Stimulated activated naive CD8-positive, alpha-beta T cell treated with anti-CD3 and anti-CD28 coated beads, Interleukin-15, amount 100 ng/mL, for 72 hours (primary cell): ENCODE measurements around the gene DUSP11.
"Not testable (repeated sequence)": the region's sequence is repeated elsewhere in the genome, so short reads cannot be mapped to it uniquely, and the experiment has no call there.

Experiments
- ATAC-seq: fragments of 150-1000 bp; cut with Tn5 transposase; 2 replicates; pipeline ENCODE4 v1.10.0; 2021; ENCODE audit warnings: mild to moderate bottlenecking, moderate library complexity
- DNase-seq, 2 donors: peaks; one replicate each; pipeline ENCODE4 v3.0.0; 2021 to 2022
- H3K27ac Mint-ChIP-seq, 2 donors: one replicate each; pipeline ENCODE4 v1.8.0; 2022; ENCODE audit warnings: mild to moderate bottlenecking in 2 of 2, mixed read lengths in 2 of 2, moderate library complexity in 2 of 2
- H3K27me3 Mint-ChIP-seq: one replicate; pipeline ENCODE4 v1.8.0; 2022; ENCODE audit warnings: mixed read lengths
- H3K4me1 Mint-ChIP-seq: one replicate; pipeline ENCODE4 v1.8.0; 2022; ENCODE audit warnings: mild to moderate bottlenecking, mixed read lengths
- H3K4me3 Mint-ChIP-seq, 2 donors: one replicate each; pipeline ENCODE4 v1.8.0; 2022; ENCODE audit warnings: mild to moderate bottlenecking in 2 of 2, mixed read lengths in 2 of 2, moderate library complexity in 1 of 2
- H3K9me3 Mint-ChIP-seq, 2 donors: one replicate each; pipeline ENCODE4 v1.8.0; 2022; ENCODE audit warnings: mixed read lengths in 2 of 2

DUSP11 gene

DNA sequence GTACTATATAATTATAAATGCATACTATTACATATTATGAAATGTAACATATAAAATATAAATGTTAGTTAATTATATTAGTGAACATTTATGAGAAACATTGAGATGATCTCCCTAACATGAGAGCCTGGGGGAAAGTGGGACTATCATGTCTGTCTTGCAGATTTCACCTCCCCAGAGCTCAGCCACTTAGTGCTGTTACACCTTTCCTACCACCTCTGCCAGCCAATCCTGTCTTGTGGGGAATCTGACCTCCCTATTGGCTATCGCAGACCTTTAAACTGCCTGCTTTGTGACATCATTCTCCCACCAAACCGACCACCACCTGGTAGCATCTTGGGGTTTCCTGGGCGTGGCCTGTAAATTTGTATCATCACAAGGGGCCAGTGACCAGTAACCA lies 4.0 kb upstream of the DUSP11 start, which contains the start of gene C2orf78:
Gene C2orf78 (plus strand): TSS at position 301 of the 400 bp plus-strand sequence. CDS start 127 bp downstream, outside the sequence.
- not testable (repeated sequence) for H3K27ac Mint-ChIP-seq, H3K4me1 Mint-ChIP-seq, H3K9me3 Mint-ChIP-seq, DNase-seq, H3K4me3 Mint-ChIP-seq, H3K27me3 Mint-ChIP-seq, ATAC-seq

DNA sequence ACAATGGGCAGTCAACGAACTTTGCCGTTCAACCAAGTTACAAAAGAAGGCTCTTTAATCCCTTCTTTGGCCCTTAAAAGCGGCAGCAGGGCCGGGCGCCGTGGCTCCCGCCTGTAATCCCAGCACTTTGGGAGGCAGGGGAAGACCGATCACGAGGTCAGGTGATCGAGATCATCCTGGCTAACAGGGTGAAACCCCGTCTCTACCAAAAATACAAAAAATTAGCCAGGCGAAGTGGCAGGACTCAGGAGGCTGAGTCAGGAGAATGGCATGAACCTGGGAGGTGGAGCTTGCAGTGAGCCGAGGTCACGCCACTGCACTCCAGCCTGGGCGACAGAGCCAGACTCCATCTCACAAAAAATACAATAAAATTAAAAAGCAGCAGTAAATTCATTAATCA lies 3.5 kb upstream of the DUSP11 start:
- not testable (repeated sequence) for H3K9me3 Mint-ChIP-seq, H3K4me1 Mint-ChIP-seq, H3K27ac Mint-ChIP-seq, H3K27me3 Mint-ChIP-seq, H3K4me3 Mint-ChIP-seq, DNase-seq, ATAC-seq

DNA sequence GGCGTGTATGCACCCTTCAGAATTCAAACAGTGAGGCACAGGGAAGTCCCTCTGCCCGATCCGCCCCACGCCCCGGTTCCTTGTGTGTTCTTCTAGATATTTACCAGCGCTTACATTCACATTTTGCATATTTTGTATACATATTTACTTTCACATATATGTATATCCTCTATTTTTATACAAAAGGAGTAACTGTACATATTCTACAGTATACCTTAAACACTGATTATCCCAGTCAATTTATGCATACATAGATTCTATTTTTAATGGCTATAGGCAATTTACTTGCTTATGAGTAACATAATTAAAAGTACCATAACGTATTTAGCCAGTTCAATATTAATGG lies 307 bp upstream of the DUSP11 start:
- ATAC-seq = no peak
- peaks cover 22% of the 10 kb centered on the region for H3K4me1 Mint-ChIP-seq
- no peaks in the 10 kb centered on the region for H3K9me3 Mint-ChIP-seq
- H3K27me3 Mint-ChIP-seq = no peaks in the 10 kb centered on the region
- no peak for DNase-seq
- H3K27ac Mint-ChIP-seq = peak overlapping the region; percentile 98 to 99
- H3K4me3 Mint-ChIP-seq = peak overlapping the region; percentile 96 to 98

DNA sequence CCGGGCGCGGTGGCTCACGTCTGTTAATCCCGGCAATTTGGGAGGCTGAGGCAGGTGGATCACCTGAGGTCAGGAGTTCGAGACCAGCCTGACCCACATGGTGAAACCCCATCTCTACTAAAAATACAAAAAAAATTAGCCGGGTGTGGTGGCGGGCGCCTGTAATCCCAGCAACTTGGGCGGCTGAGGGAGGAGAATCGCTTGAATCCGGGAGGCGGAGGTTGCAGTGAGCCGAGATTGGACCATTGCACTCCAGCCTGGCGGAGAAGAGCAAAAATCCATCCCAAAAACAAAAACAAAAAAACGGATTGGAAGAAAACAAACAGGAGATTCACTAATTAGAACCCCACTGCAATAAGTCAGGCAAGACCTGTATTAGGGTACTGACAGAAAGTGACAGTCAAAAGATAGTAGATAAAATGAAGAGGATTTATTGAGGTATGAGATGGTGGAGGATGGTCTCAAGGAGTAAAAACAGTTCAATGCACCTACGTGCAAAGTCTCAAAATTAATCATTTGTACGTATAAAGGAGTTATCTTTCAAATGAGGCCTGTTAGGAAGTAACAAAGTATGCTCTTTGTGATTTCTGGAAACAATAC lies 936 bp downstream of the DUSP11 start:
- not testable (repeated sequence) for H3K9me3 Mint-ChIP-seq
- H3K4me1 Mint-ChIP-seq = peaks cover 29% of the 10 kb centered on the region

DNA sequence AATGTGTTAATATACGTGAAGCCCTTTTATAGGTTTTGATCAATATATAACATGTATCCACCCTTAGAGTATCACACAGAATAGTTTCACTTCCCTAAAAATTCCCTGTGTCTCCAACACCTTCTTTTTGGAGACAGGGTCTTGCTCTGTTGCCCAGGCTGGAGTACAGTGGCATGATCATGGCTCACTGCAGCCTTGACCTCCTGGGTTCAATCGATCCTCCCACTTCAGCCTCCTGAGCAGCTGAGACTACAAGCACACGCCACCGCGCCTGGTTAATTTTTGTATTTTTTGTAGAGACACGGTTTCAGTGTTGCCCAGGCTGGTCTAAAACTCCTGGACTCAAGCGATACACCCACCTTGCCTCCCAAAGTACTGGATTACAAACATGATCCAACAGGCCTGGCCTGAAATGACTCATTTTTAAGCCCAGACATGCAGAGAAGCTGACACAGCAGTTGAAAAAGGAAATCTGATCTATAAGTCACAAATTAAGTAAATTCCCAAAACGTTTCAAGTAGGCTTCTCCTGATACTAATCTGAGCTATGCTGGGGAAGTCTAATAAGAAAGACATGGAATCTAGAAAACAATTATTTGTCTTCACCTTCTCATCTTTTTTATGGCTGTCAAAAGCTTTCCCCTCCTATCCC lies 2.9 kb downstream of the DUSP11 start:
- DNase-seq (no peak), ATAC-seq (no peak)
- no peaks in the 10 kb centered on the region for H3K9me3 Mint-ChIP-seq
- no peak overlapping the region for H3K27ac Mint-ChIP-seq
- peaks cover 29% of the 10 kb centered on the region for H3K4me1 Mint-ChIP-seq
- H3K4me3 Mint-ChIP-seq = no peak overlapping the region
- no peaks in the 10 kb centered on the region for H3K27me3 Mint-ChIP-seq

More for the DNA sequence above, 936 bp downstream of the DUSP11 start:
- DNase-seq, H3K27me3 Mint-ChIP-seq, ATAC-seq: not testable (repeated sequence)
- Mint-ChIP-seq H3K27ac (peak overlapping the region; percentile 64 to 98), H3K4me3 (peak overlapping the region; percentile 96 to 98)

DNA sequence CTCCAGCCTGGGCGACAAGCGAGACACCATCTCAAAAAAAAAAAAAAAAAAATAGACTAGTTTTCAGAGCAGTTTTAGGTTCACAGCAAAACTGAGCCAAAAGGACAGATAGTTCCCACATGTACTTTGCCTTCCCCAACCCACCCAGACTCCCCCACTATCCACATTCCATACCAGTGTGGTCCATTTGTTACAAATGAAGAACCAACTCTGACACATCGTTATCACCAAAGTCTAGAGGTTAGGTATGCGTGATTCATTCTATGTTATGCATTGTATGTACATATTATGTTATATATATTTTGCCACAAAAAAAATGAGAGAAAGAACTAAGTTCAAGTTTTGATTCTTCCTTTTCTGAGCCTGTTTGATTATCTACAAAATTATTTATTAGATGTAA lies 3.5 kb downstream of the DUSP11 start:
- H3K9me3 Mint-ChIP-seq = no peaks in the 10 kb centered on the region
- no peak overlapping the region for H3K27ac Mint-ChIP-seq
- DNase-seq (no peak), ATAC-seq (no peak)
- no peaks in the 10 kb centered on the region for H3K27me3 Mint-ChIP-seq
- peaks cover 29% of the 10 kb centered on the region for H3K4me1 Mint-ChIP-seq
- H3K4me3 Mint-ChIP-seq = no peak overlapping the region

DNA sequence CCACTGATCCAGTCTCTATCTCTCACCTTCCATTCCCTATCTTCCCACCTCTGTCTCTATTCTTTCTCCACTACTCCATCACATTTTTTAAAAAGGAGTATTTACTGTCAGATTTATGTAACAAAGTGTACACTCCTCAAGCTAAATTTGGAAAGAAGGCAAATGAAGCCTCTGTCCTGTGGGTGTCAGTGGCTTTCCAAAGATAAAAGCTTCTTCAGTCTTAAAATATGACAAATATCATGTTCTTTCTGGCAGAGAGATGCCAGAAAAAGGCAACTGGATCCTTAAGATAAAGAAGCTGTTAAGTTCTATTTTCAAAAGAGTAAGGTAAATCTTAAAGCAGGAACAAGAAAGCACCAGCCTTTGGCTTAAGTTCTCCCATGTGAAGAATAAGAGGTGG lies 7.1 kb downstream of the DUSP11 start:
- Mint-ChIP-seq H3K27ac (peak overlapping the region in 1 of 2 donors; percentile 55), H3K4me1 (peaks cover 28% of the 10 kb centered on the region)
- DNase-seq = no peak

DNA sequence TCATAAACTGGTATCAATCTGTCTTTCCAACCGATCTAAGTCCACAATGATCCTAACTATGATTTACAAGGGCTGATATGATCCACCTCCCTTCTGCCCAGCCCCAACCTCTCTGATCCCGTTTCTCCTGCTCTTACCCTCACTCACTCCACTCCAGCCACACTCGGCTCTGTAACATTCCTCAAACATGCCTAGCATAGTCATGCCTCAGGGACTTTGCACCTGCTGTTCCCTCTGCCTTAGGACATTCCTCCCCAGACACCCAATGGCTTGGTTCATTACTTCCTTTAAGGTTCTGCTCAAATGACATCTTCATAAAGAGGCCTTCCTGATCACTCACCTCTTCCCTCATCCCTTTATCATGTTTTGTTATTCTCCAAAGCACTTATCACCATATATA lies 9.2 kb downstream of the DUSP11 start:
- no peak for ATAC-seq
- Mint-ChIP-seq H3K9me3 (no peaks in the 10 kb centered on the region), H3K4me1 (peaks cover 21% of the 10 kb centered on the region), H3K27me3 (no peaks in the 10 kb centered on the region), H3K4me3 (no peak overlapping the region), H3K27ac (no peak overlapping the region)
- no peak for DNase-seq

More for the DNA sequence above, 7.1 kb downstream of the DUSP11 start:
- Mint-ChIP-seq H3K4me3 (no peak overlapping the region), H3K9me3 (no peaks in the 10 kb centered on the region), H3K27me3 (no peaks in the 10 kb centered on the region)
- ATAC-seq = no peak

DNA sequence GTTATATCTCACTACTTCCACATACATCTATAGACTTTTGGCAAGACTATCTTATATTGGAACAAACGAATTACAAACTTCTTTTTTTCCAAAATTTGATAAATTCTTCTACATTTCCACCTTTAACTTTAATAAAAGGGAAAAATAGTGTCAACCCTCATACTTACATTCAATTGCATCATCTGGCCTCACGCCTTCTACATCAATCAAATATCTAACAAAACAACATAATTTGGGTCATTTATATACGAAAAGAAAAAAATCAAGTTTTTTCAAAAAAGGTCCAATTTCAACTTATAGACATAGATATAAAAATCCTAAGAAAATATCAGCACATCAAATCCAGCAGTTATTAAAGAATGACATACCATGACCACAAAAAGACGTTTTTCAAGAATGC lies 12.9 kb downstream of the DUSP11 start:
- Mint-ChIP-seq H3K9me3 (no peaks in the 10 kb centered on the region), H3K4me3 (no peak overlapping the region), H3K27ac (peak overlapping the region in 1 of 2 donors; percentile 41), H3K27me3 (no peaks in the 10 kb centered on the region), H3K4me1 (peaks cover 14% of the 10 kb centered on the region)
- ATAC-seq (no peak), DNase-seq (no peak)

DNA sequence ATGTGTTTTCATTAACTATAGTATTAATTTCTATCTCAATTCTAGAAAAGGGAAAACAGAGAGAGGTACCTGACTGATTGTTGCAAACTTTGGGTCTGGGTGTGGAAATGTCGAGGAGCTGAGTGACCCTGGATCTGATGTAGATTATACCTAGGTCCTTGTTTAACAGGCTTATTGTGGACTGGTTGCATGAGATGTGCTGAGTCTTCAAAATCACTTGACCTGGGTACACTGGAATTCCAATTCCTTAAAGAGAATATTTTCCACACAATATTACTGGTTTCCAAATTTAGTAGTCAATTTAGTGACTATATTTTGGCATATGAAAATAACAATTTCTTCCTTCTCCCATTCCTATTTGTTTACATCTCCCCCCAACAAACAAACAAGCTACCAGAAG lies 13.6 kb downstream of the DUSP11 start:
- Mint-ChIP-seq H3K27me3 (no peaks in the 10 kb centered on the region), H3K27ac (peak overlapping the region in 1 of 2 donors; percentile 41), H3K9me3 (no peaks in the 10 kb centered on the region), H3K4me1 (peaks cover 14% of the 10 kb centered on the region), H3K4me3 (no peak overlapping the region)
- no peak for DNase-seq
- no peak for ATAC-seq

DNA sequence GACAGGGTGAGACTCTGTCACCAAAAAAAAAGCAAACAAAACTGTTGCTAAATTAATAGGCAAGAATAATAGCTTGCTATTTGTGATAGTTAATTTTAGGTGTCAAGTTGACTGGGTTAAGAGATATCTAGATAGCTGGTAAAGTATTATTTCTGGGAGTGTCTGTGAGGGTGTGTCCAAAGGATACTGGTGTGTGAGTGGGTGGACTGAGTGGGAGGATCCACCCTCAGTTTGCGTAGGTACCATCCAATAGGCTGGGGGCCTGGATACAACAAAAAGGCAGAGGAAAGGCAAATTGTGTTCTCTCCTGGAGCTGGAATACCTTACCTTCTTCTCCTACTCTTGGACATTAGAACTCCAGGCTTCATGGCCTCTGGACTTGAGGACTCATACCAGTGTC lies 15.0 kb downstream of the DUSP11 start:
- no peak for ATAC-seq
- no peak overlapping the region for H3K4me3 Mint-ChIP-seq
- H3K4me1 Mint-ChIP-seq = peaks cover 8% of the 10 kb centered on the region
- no peak overlapping the region for H3K27ac Mint-ChIP-seq
- no peaks in the 10 kb centered on the region for H3K27me3 Mint-ChIP-seq
- DNase-seq = no peak
- no peaks in the 10 kb centered on the region for H3K9me3 Mint-ChIP-seq

DNA sequence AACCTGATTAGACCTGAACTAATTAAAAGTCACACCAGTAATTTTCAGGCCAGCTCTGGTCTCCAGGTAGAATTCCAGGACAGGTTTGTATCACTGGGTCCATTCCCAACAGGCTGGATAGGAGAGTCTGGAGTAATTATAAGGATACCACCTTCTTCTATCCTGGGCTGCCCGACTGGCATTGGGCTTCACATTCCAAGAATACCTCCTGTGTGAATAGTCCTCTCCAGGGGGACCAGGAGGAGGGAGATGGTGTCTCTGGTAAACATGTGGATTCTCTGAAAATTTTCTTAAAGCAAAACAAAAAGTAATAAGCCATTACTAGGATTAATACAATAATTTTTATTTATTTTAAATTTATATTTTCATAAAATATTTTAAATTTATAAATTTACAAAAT lies 17.3 kb downstream of the DUSP11 start:
- no peaks in the 10 kb centered on the region for H3K27me3 Mint-ChIP-seq
- ATAC-seq (no peak), DNase-seq (no peak)
- H3K4me1 Mint-ChIP-seq = no peaks in the 10 kb centered on the region
- H3K27ac Mint-ChIP-seq = no peak overlapping the region
- no peak overlapping the region for H3K4me3 Mint-ChIP-seq
- H3K9me3 Mint-ChIP-seq = no peaks in the 10 kb centered on the region

DNA sequence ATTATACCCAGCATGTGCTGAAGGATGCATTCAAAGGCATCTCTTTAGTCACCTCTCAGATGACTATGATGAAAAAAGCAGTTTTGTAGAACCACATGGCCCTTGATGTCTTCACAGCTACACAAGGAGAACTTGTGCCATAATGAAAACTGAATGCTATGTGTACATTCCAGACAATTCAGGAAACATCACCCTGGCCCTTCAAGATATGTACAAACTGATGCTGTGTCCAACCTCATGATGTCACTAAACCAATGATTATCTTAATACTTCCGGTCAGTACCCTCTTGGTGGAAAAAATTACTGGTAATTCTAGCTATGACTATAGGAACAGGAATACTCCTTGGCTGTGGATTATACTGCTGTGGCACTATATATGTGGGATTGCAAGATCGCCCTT lies 20.0 kb downstream of the DUSP11 start:
- no peak overlapping the region for H3K27ac Mint-ChIP-seq
- H3K4me3 Mint-ChIP-seq = no peak overlapping the region
- no peaks in the 10 kb centered on the region for H3K4me1 Mint-ChIP-seq
- no peaks in the 10 kb centered on the region for H3K27me3 Mint-ChIP-seq
- ATAC-seq (no peak), DNase-seq (no peak)
- H3K9me3 Mint-ChIP-seq = no peaks in the 10 kb centered on the region

DNA sequence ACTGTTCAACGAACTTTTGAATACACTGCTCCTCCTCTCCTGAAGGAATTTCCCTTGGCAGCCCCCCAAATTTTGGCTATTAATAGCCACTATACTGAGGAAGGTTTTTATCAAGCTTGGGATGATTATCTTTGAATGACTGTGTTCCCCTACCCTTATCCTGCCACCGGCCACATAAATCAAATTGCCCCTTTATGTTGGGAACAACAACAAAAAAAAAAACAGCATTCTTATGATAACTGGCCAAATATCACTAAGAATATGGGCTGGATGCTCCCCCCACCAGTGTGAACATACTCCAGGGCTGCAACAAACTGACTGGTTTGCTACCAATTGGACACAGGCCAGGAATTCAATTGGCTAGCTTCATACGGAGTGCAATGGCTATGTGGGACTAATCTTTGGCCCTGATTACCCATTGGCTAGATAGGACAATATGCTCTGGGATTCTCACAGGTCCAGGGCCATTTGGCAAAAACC lies 20.6 kb downstream of the DUSP11 start:
- Mint-ChIP-seq H3K9me3 (no peaks in the 10 kb centered on the region), H3K4me3 (no peak overlapping the region), H3K4me1 (peaks cover 5% of the 10 kb centered on the region), H3K27me3 (no peaks in the 10 kb centered on the region), H3K27ac (no peak overlapping the region)
- no peak for DNase-seq
- no peak for ATAC-seq

DNA sequence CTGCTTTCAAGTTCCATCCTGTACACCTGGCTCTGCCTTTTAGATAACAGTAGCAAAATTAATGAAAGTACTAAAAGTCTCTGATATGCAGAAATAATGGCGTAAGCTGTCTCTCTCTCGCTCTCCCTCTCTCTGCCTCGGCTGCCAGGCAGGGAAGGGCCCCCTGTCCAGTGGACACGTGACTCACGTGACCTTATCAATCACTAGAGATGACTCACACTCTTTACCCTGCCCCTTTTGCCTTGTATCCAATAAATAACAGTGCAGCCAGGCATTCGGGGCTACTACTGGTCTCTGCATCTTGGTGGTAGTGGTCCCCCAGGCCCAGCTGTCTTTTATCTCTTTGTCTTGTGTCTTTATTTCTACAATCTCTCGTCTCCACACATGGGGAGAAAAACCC lies 25.6 kb downstream of the DUSP11 start:
- H3K9me3 Mint-ChIP-seq, ATAC-seq, H3K4me3 Mint-ChIP-seq, H3K27me3 Mint-ChIP-seq, DNase-seq, H3K4me1 Mint-ChIP-seq: not testable (repeated sequence)
- H3K27ac Mint-ChIP-seq = peak overlapping the region in 1 of 2 donors; percentile 31

DNA sequence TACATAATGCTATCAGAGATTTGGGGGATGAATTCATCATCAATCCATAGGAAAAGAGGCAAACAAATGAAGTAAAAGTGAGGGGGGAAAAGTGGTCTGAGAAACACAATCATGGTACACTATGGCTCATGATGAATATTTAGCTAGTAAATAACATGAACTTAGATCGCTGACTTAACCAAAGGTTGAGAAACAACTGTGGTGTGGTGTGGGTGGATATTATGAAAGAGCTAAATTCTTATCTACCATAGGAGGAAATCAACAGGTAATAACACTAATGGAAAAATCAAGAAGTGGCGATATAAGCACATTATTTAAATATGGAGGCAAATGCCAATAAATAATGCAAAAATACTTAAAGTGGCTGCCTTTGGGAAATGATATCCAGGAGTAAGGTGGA lies 30.6 kb downstream of the DUSP11 start:
- no peak for ATAC-seq
- H3K4me3 Mint-ChIP-seq = no peak overlapping the region
- no peak for DNase-seq
- H3K27ac Mint-ChIP-seq = no peak overlapping the region
- H3K27me3 Mint-ChIP-seq = no peaks in the 10 kb centered on the region
- peaks cover under 1% of the 10 kb centered on the region for H3K4me1 Mint-ChIP-seq
- no peaks in the 10 kb centered on the region for H3K9me3 Mint-ChIP-seq

DNA sequence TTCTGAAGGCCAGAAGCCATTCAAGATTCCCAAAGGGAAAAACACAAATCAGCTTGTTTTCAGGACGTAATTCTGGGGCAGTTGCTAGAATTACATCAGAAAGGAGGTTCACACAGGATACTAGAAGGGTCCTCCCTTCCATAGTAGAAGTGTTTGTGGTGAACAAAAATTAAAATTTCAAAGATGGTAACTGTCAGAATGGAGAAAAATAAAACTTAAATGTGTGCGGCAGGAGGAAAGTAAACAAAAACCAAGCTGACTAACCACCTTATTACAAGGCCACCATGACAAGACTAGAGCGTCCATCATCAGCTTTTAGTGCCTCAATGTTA lies 33.1 kb downstream of the DUSP11 start:
- Mint-ChIP-seq H3K4me1 (no peaks in the 10 kb centered on the region), H3K27me3 (no peaks in the 10 kb centered on the region), H3K9me3 (no peaks in the 10 kb centered on the region), H3K27ac (peak overlapping the region in 1 of 2 donors; percentile 27), H3K4me3 (no peak overlapping the region)
- DNase-seq (no peak), ATAC-seq (no peak)
